ENCODE data around the gene USP3. TPM values are rescaled to one million over a fixed set of nuclear protein-coding genes. Genes with fewer than 3 reads are reported as not detected.

USP3 gene
- polyA plus RNA-seq, 1 of the 3 experiments (the other 2 are of a cell fraction) = 9.3 TPM

DNA sequence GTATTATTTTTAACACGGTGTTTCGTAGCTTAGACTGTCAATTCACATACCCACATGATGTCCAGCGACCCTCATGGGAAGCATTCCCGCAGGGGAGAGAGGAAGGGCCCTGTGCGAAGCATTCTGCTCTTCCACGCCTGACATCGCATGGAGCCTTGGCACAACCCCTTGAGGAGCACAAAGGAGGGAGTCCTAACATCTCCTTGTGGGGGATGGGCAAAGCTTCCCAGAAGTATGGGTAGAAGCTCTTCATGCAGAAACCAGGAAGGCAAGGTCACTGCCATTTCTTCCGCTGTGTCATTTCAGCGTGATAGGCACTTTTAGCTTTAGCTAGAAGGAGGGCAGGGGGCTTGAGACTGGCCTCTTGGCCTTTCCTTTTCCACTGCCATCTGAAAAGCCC, 28.7 kb upstream of the USP3 start:
- H3K4me2 ChIP-seq = no peak overlapping the region
- H4K20me1 ChIP-seq (ENCODE audit: insufficient read depth) = no peaks in the 10 kb centered on the region
- no peak overlapping the region for H3K4me3 ChIP-seq (ENCODE audit: low read depth in 2 of 2, low read length in 1 of 2)
- H3K79me2 ChIP-seq (ENCODE audit: insufficient read depth) = no peaks in the 10 kb centered on the region
- H3K4me1 ChIP-seq (ENCODE audit: control insufficient read depth in 1 of 2, insufficient read depth in 2 of 2, low read depth in 1 of 2, low read length in 1 of 2) = peaks cover 0 to 13% of the 10 kb centered on the region in 2 experiments; a peak in 1 of 4 replicates
- H3K27ac ChIP-seq (ENCODE audit: low read depth in 2 of 2, low read length in 1 of 2) = peak overlapping the region in 1 of 2 experiments; percentile 67; a peak in 2 of 4 replicates
- DNase-seq = no peak
- no peak overlapping the region for H3K9ac ChIP-seq
- 97% methylated on average over 9 of the region's 9 CpGs for WGBS (ENCODE audit: low lambda C conversion rate)
- no peak overlapping the region for H2AFZ ChIP-seq (ENCODE audit: low read depth)
- TF ChIP-seq CHD2 (IDR thresholded peaks at IDR 0.05; ENCODE audit: low read length, partially characterized antibody) (no peak), EZH2phosphoT487 (IDR thresholded peaks at IDR 0.05; ENCODE audit: borderline replicate concordance, low read depth) (no peak), RFX5 (IDR thresholded peaks at IDR 0.05; ENCODE audit: low read length) (no peak), RXRA (IDR thresholded peaks at IDR 0.05; ENCODE audit: borderline replicate concordance, low read depth) (no peak), YY1 (IDR thresholded peaks at IDR 0.05; ENCODE audit: low read depth) (no peak), JUND (IDR thresholded peaks at IDR 0.05) (no peak), MEF2A (IDR thresholded peaks at IDR 0.05; ENCODE audit: borderline replicate concordance, low read depth) (no peak), FOXM1 (IDR thresholded peaks at IDR 0.05; ENCODE audit: low read depth) (no peak), RAD21 (IDR thresholded peaks at IDR 0.05; ENCODE audit: low read length) (no peak), FOSL2 (IDR thresholded peaks at IDR 0.05; ENCODE audit: borderline replicate concordance, low read depth) (no peak), SMC3 (IDR thresholded peaks at IDR 0.05; ENCODE audit: low read depth, low read length) (no peak), IRF3 (IDR thresholded peaks at IDR 0.05; ENCODE audit: low read depth, low read length) (no peak), RCOR1 (IDR thresholded peaks at IDR 0.05; ENCODE audit: low read length) (no peak), REST (IDR thresholded peaks at IDR 0.05; ENCODE audit: low read depth, low read length) (no peak), PBX3 (IDR thresholded peaks at IDR 0.05) (no peak), TAF1 (IDR thresholded peaks at IDR 0.05; ENCODE audit: borderline replicate concordance, low read depth, low read length) (no peak), MXI1 (IDR thresholded peaks at IDR 0.05; ENCODE audit: low read depth, low read length) (no peak), GABPA (IDR thresholded peaks at IDR 0.05; ENCODE audit: low read depth) (no peak), EP300 (IDR thresholded peaks at IDR 0.05; ENCODE audit: borderline replicate concordance in 1 of 2, low read depth in 1 of 2, low read length in 1 of 2) (no peak), CTCF (IDR thresholded peaks at IDR 0.05) (no peak)
- H3F3A ChIP-seq (replicated peaks; ENCODE audit: insufficient read depth) = peaks cover 6% of the 10 kb centered on the region
- ChIA-PET POLR2A (interaction anchor here (0.7 kb wide), 1 partner anchor 9 kb away, joined by 4 read pairs; no protein-coding TSS in a partner anchor), CTCF (interaction anchor here (1.2 to 3.3 kb wide), 2 partner anchors 9 to 12 kb away, joined by 9 to 21 read pairs; no protein-coding TSS in a partner anchor)
- no peaks in the 10 kb centered on the region for H3K9me3 ChIP-seq
- no peaks in the 10 kb centered on the region for H3K9me2 ChIP-seq
- no peaks in the 10 kb centered on the region for H3K36me3 ChIP-seq (replicated peaks in 1 of 2; ENCODE audit: control insufficient read depth in 1 of 2, insufficient read depth in 2 of 2, low read length in 1 of 2)
- H3K27me3 ChIP-seq (ENCODE audit: insufficient read depth) = no peaks in the 10 kb centered on the region

Data from SK-N-SH (cell line).